ENCODE data around the gene RERE. TPM values are rescaled to one million over a fixed set of nuclear protein-coding genes. Genes with fewer than 3 reads are reported as not detected.
"Not testable (repeated sequence)": the region's sequence is repeated elsewhere in the genome, so short reads cannot be mapped to it uniquely, and the experiment has no call there.

The RERE gene
- total RNA-seq, 1 donor from 2014 or later, result 64.6 TPM

GRCh38 chr1:8787218-8787617, 30.2 kb downstream of the RERE start:
- H3K9me3 ChIP-seq, result no peaks in the 10 kb centered on the region
- intact Hi-C loops (cut with DNase I), result no loop called here
- no peak overlapping the region for H3K27ac ChIP-seq
- no peak for DNase-seq (ENCODE audit: low spot score in 2 of 2)
- H3K27me3 ChIP-seq, result no peaks in the 10 kb centered on the region
- H3K4me3 ChIP-seq, result no peak overlapping the region
- no peak for TF ChIP-seq CTCF (IDR thresholded peaks at IDR 0.05)
- no peaks in the 10 kb centered on the region for H3K36me3 ChIP-seq
- no peaks in the 10 kb centered on the region for H3K4me1 ChIP-seq

- H3K36me3 ChIP-seq; H3K27ac ChIP-seq; H3K27me3 ChIP-seq; H3K4me1 ChIP-seq; intact Hi-C loops (cut with DNase I); H3K4me3 ChIP-seq; H3K9me3 ChIP-seq; DNase-seq (ENCODE audit: low spot score in 2 of 2): not testable (repeated sequence)
Measured at GRCh38 chr1:8786204-8786603, 31.2 kb downstream of the RERE start.

- H3K27ac ChIP-seq, result no peak overlapping the region
- H3K4me1 ChIP-seq, result no peaks in the 10 kb centered on the region
- intact Hi-C loops (cut with DNase I), result no loop called here
- no peak for DNase-seq (ENCODE audit: low spot score in 2 of 2)
- H3K36me3 ChIP-seq, result no peaks in the 10 kb centered on the region
- H3K4me3 ChIP-seq, result no peak overlapping the region
- H3K27me3 ChIP-seq, result no peaks in the 10 kb centered on the region
- TF ChIP-seq CTCF (IDR thresholded peaks at IDR 0.05), result no peak
- no peaks in the 10 kb centered on the region for H3K9me3 ChIP-seq
Measured at GRCh38 chr1:8782955-8783354, 34.5 kb downstream of the RERE start.

- no peak overlapping the region for H3K4me3 ChIP-seq
- H3K9me3 ChIP-seq, result no peaks in the 10 kb centered on the region
- H3K27ac ChIP-seq, result no peak overlapping the region
- no peaks in the 10 kb centered on the region for H3K36me3 ChIP-seq
- no peak for TF ChIP-seq CTCF (IDR thresholded peaks at IDR 0.05)
- no peaks in the 10 kb centered on the region for H3K27me3 ChIP-seq
- intact Hi-C loops (cut with DNase I), result no loop called here
- DNase-seq (ENCODE audit: low spot score in 2 of 2), result no peak
- no peaks in the 10 kb centered on the region for H3K4me1 ChIP-seq
Measured at GRCh38 chr1:8782001-8782620, 35.3 kb downstream of the RERE start.

GRCh38 chr1:8780405-8780804, 37.0 kb downstream of the RERE start:
- Histone ChIP-seq H3K36me3 (no peaks in the 10 kb centered on the region), H3K4me1 (no peaks in the 10 kb centered on the region), H3K9me3 (no peaks in the 10 kb centered on the region), H3K4me3 (no peak overlapping the region), H3K27ac (no peak overlapping the region), H3K27me3 (no peaks in the 10 kb centered on the region)
- DNase-seq (ENCODE audit: low spot score in 2 of 2), result no peak
- intact Hi-C loops (cut with DNase I), result no loop called here
- TF ChIP-seq CTCF (IDR thresholded peaks at IDR 0.05), result no peak

GRCh38 chr1:8777867-8778266, 39.6 kb downstream of the RERE start:
- intact Hi-C loops (cut with DNase I), result no loop called here
- Histone ChIP-seq H3K36me3 (no peaks in the 10 kb centered on the region), H3K27me3 (no peaks in the 10 kb centered on the region), H3K4me3 (no peak overlapping the region), H3K9me3 (no peaks in the 10 kb centered on the region), H3K27ac (no peak overlapping the region), H3K4me1 (no peaks in the 10 kb centered on the region)
- DNase-seq (ENCODE audit: low spot score in 2 of 2), result no peak
- TF ChIP-seq CTCF (IDR thresholded peaks at IDR 0.05), result no peak
